ENCODE data around the gene MGST1.

MGST1 gene

DNA sequence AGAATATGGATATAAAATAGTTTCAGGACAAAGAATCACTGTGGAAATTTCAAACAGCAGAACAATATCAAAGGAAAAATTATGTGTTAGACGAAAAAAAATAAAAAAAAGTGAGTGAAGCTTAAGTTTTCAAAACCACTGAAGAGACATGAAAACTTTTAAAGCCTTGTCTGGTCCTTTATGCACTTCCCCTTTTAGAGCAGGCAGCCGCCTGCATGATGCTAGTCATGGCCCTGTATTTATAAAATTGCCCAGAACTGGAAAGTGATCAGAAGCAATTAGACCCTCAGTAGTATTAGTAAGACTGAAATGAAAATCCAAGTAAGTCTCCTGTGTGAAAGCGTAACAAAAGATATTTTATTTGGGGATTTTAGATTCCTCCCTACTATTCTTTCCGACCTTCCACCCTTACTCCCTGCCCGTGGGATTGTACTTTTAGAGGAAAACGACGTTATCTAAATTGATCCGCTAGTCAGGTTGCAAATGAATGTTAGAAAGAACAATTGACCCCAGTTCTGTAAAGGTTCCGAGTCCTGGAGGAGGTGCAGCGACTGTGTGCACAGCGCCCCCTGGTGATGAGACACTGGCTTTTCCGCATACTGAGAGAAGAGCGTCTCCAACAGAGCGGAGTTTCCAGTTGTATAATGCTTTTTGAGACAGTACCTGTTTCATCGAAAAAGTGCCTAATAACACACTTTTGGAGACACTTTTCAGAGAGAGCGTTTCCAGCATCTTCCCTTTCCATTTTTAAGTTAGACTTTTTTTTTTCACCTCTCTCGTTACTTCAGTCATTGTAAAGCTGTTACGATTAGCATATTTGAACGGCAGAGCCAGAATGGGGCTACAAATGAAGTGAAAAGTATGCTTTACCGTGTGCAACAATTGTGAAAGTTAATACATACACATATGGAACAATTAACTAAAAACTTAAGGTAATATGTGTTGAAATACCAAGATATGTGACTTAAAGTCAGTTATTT, 12.4 kb downstream of the MGST1 start:
- no peaks in the 10 kb centered on the region for H4K20me1 ChIP-seq (ENCODE audit: insufficient read depth, low read length)
- no peaks in the 10 kb centered on the region for H3K9me2 ChIP-seq (replicated peaks; ENCODE audit: insufficient read depth, low read length)
- H3K4me1 ChIP-seq (ENCODE audit: low read length) = no peaks in the 10 kb centered on the region
- no peaks in the 10 kb centered on the region for H3K9me3 ChIP-seq (replicated peaks; ENCODE audit: insufficient read depth, low read length)
- no peak overlapping the region for H3K4me3 ChIP-seq (ENCODE audit: low read length)
- H3K27me3 ChIP-seq (replicated peaks; ENCODE audit: insufficient read depth, low read length) = no peaks in the 10 kb centered on the region
- 0 out of 2 replicates have a peak overlapping the region, but pooled peaks have one; percentile 4 for H3K4me2 ChIP-seq (ENCODE audit: low read depth, low read length)
- no peak for TF ChIP-seq EZH2phosphoT487 (IDR thresholded peaks at IDR 0.05; ENCODE audit: low read length)
- TF ChIP-seq, protein P1, sequence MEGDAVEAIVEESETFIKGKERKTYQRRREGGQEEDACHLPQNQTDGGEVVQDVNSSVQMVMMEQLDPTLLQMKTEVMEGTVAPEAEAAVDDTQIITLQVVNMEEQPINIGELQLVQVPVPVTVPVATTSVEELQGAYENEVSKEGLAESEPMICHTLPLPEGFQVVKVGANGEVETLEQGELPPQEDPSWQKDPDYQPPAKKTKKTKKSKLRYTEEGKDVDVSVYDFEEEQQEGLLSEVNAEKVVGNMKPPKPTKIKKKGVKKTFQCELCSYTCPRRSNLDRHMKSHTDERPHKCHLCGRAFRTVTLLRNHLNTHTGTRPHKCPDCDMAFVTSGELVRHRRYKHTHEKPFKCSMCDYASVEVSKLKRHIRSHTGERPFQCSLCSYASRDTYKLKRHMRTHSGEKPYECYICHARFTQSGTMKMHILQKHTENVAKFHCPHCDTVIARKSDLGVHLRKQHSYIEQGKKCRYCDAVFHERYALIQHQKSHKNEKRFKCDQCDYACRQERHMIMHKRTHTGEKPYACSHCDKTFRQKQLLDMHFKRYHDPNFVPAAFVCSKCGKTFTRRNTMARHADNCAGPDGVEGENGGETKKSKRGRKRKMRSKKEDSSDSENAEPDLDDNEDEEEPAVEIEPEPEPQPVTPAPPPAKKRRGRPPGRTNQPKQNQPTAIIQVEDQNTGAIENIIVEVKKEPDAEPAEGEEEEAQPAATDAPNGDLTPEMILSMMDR (IDR thresholded peaks at IDR 0.05; ENCODE audit: low read length) = peak; percentile 70
- H3F3A ChIP-seq (ENCODE audit: insufficient read depth, low read length) = no peaks in the 10 kb centered on the region
- no peak overlapping the region for H2AFZ ChIP-seq (ENCODE audit: low read length)
- H3K27ac ChIP-seq (ENCODE audit: low read length) = no peak overlapping the region
- no peaks in the 10 kb centered on the region for H3K79me2 ChIP-seq (ENCODE audit: low read length)
- DNase-seq = peak; percentile 61
- H3K36me3 ChIP-seq (replicated peaks; ENCODE audit: insufficient read depth, low read length) = no peaks in the 10 kb centered on the region
- no peak overlapping the region for H3K9ac ChIP-seq (ENCODE audit: low read length)

DNA sequence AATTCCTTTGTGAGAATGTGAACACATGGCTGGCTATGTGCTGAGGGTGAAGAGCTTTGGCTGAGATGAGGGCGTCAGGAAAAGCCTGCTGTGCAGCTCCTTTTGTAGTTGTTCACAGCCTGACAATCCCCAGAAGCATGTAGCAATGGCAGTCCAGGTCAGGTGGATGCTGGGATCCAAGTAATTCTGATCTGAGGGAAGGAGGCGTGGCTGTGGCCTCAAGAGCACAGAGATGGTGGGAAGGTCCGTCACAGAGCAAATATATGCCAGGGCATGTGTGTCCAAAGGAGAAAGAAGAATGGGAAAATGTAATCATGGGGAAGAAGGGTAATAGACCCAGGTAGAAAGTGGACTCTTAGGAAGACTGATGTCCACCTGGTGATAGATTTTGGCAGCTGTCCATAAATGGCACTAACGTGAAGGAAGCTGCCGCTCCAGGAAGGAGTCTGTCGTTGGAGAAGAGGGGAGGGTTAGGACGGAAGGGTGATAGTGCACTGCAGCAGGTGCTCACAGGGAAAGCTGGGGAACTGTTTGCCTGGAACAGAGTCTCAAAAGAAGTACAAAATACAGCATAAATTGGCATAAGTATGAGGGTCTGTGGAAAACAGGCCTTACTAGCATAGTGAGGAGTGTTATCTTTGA, 13.8 kb downstream of the MGST1 start:
- Histone ChIP-seq H3F3A (ENCODE audit: insufficient read depth, low read length) (no peaks in the 10 kb centered on the region), H3K27ac (ENCODE audit: low read length) (no peak overlapping the region), H3K4me2 (ENCODE audit: low read depth, low read length) (no peak overlapping the region), H2AFZ (ENCODE audit: low read length) (no peak overlapping the region), H3K36me3 (replicated peaks; ENCODE audit: insufficient read depth, low read length) (no peaks in the 10 kb centered on the region), H3K9me3 (replicated peaks; ENCODE audit: insufficient read depth, low read length) (no peaks in the 10 kb centered on the region), H3K4me1 (ENCODE audit: low read length) (no peaks in the 10 kb centered on the region), H4K20me1 (ENCODE audit: insufficient read depth, low read length) (no peaks in the 10 kb centered on the region), H3K9me2 (replicated peaks; ENCODE audit: insufficient read depth, low read length) (no peaks in the 10 kb centered on the region), H3K4me3 (ENCODE audit: low read length) (no peak overlapping the region), H3K79me2 (ENCODE audit: low read length) (no peaks in the 10 kb centered on the region), H3K27me3 (replicated peaks; ENCODE audit: insufficient read depth, low read length) (no peaks in the 10 kb centered on the region), H3K9ac (ENCODE audit: low read length) (no peak overlapping the region)
- DNase-seq = no peak
- TF ChIP-seq EZH2 (optimal IDR thresholded peaks at IDR 0.05; ENCODE audit: low read depth, low read length) (no peak), EZH2phosphoT487 (IDR thresholded peaks at IDR 0.05; ENCODE audit: low read length) (no peak)
- TF ChIP-seq, protein P1 (IDR thresholded peaks at IDR 0.05; ENCODE audit: low read length) = no peak

DNA sequence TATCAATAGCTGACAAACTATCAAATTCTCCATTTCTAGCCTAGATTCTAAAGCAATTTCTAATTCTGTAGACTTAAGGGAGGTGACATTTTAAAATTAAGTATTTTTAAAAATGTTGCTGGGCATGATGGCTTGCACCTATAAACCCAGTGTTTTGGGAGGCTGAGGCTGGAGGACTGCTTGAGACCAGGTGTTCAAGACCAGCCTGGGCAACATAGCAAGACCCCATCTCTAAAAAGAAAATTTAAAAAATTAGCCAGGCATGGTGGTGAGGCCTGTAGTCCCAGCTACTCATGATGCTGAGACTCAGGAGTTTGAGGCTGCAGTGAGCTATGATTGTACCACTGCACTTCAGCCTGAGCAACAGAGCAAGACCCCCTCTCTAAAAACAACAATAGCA, 15.1 kb downstream of the MGST1 start:
- no peaks in the 10 kb centered on the region for H3K4me1 ChIP-seq (ENCODE audit: low read length)
- no peak overlapping the region for H3K27ac ChIP-seq (ENCODE audit: low read length)
- no peaks in the 10 kb centered on the region for H3K79me2 ChIP-seq (ENCODE audit: low read length)
- H3K9me2 ChIP-seq (replicated peaks; ENCODE audit: insufficient read depth, low read length) = no peaks in the 10 kb centered on the region
- no peak overlapping the region for H2AFZ ChIP-seq (ENCODE audit: low read length)
- H3K9ac ChIP-seq (ENCODE audit: low read length) = no peak overlapping the region
- H4K20me1 ChIP-seq (ENCODE audit: insufficient read depth, low read length) = no peaks in the 10 kb centered on the region
- no peaks in the 10 kb centered on the region for H3F3A ChIP-seq (ENCODE audit: insufficient read depth, low read length)
- no peak overlapping the region for H3K4me3 ChIP-seq (ENCODE audit: low read length)
- H3K9me3 ChIP-seq (replicated peaks; ENCODE audit: insufficient read depth, low read length) = no peaks in the 10 kb centered on the region
- TF ChIP-seq EZH2 (optimal IDR thresholded peaks at IDR 0.05; ENCODE audit: low read depth, low read length) (no peak), EZH2phosphoT487 (IDR thresholded peaks at IDR 0.05; ENCODE audit: low read length) (no peak)
- TF ChIP-seq, protein P1 (IDR thresholded peaks at IDR 0.05; ENCODE audit: low read length) = no peak
- H3K36me3 ChIP-seq (replicated peaks; ENCODE audit: insufficient read depth, low read length) = no peaks in the 10 kb centered on the region
- DNase-seq = no peak
- H3K27me3 ChIP-seq (replicated peaks; ENCODE audit: insufficient read depth, low read length) = no peaks in the 10 kb centered on the region
- H3K4me2 ChIP-seq (ENCODE audit: low read depth, low read length) = no peak overlapping the region
